ENCODE results near the gene SLC29A2.

- no peak for TF ChIP-seq MYNN (tag by site-specific recombination; IDR thresholded peaks at IDR 0.05; ENCODE audit: borderline replicate concordance)
- no peak for TF ChIP-seq YY1 (tag by site-specific recombination; IDR thresholded peaks at IDR 0.05)
- no peak for TF ChIP-seq ZNF776 (tag by site-specific recombination; IDR thresholded peaks at IDR 0.05; ENCODE audit: borderline replicate concordance)
- no peak for TF ChIP-seq REST (tag by site-specific recombination; IDR thresholded peaks at IDR 0.05)
- TF ChIP-seq CTCF (tag by site-specific recombination; IDR thresholded peaks at IDR 0.05): no peak
- TF ChIP-seq ZNF510 (tag by site-specific recombination; IDR thresholded peaks at IDR 0.05; ENCODE audit: insufficient replicate concordance): no peak
- TF ChIP-seq, protein P1, sequence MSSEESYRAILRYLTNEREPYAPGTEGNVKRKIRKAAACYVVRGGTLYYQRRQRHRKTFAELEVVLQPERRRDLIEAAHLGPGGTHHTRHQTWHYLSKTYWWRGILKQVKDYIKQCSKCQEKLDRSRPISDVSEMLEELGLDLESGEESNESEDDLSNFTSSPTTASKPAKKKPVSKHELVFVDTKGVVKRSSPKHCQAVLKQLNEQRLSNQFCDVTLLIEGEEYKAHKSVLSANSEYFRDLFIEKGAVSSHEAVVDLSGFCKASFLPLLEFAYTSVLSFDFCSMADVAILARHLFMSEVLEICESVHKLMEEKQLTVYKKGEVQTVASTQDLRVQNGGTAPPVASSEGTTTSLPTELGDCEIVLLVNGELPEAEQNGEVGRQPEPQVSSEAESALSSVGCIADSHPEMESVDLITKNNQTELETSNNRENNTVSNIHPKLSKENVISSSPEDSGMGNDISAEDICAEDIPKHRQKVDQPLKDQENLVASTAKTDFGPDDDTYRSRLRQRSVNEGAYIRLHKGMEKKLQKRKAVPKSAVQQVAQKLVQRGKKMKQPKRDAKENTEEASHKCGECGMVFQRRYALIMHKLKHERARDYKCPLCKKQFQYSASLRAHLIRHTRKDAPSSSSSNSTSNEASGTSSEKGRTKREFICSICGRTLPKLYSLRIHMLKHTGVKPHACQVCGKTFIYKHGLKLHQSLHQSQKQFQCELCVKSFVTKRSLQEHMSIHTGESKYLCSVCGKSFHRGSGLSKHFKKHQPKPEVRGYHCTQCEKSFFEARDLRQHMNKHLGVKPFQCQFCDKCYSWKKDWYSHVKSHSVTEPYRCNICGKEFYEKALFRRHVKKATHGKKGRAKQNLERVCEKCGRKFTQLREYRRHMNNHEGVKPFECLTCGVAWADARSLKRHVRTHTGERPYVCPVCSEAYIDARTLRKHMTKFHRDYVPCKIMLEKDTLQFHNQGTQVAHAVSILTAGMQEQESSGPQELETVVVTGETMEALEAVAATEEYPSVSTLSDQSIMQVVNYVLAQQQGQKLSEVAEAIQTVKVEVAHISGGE (tag by site-specific recombination; conservative IDR thresholded peaks at IDR 0.05; ENCODE audit: low read depth): no peak
- TF ChIP-seq, protein P2, sequence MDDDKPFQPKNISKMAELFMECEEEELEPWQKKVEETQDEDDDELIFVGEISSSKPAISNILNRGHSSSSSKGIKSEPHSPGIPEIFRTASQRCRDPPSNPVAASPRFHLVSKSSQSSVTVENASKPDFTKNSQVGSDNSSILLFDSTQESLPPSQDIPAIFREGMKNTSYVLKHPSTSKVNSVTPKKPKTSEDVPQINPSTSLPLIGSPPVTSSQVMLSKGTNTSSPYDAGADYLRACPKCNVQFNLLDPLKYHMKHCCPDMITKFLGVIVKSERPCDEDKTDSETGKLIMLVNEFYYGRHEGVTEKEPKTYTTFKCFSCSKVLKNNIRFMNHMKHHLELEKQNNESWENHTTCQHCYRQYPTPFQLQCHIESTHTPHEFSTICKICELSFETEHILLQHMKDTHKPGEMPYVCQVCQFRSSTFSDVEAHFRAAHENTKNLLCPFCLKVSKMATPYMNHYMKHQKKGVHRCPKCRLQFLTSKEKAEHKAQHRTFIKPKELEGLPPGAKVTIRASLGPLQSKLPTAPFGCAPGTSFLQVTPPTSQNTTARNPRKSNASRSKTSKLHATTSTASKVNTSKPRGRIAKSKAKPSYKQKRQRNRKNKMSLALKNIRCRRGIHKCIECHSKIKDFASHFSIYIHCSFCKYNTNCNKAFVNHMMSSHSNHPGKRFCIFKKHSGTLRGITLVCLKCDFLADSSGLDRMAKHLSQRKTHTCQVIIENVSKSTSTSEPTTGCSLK (tag by site-specific recombination; IDR thresholded peaks at IDR 0.05): no peak
- no peak for TF ChIP-seq ZSCAN18 (tag by site-specific recombination; IDR thresholded peaks at IDR 0.05)
Observed at GRCh38 chr11:66410191-66410590, 38.6 kb upstream of the SLC29A2 start.

Data from HEK293 (cell line).